ENCODE measurements around the gene CREG2. TPM values are rescaled to one million over a fixed set of nuclear protein-coding genes. Genes with fewer than 3 reads are reported as not detected.

The CREG2 gene
- total and polyA plus RNA-seq, 2 donors (not counting 1 experiment from before 2014, with no cell fraction given): 0.10 TPM; not detected in 1

DNA sequence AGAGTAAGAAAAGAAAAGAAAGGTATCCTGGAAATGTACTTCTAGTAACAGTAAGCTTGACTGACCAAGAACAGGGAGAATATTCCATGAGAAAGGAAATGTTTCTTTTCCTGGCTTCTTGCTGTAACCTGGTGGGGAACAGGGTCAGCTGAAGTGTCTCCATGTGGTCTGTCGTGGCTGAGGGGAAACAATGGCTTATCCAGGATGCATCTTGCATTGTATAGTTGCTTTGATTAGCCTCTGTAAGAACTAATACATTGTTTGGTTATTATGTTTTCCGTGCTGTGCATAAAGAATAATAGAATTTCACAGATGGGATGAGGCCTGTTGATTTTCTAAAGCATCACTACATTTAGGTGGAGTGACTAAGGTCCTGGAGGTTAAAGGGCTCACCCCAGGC, 4.9 kb downstream of the CREG2 start:
- Mint-ChIP-seq H3K27me3 (peaks cover 36% of the 10 kb centered on the region), H3K27ac (no peak overlapping the region), H3K4me1 (peaks cover 7% of the 10 kb centered on the region), H3K4me3 (no peak overlapping the region), H3K9me3 (ENCODE audit: insufficient read depth) (no peaks in the 10 kb centered on the region)
- Histone ChIP-seq H4K20me1 (ENCODE audit: control insufficient read depth, insufficient read depth, low read length, poor library complexity, severe bottlenecking) (no peaks in the 10 kb centered on the region), H3K4me1 (ENCODE audit: control insufficient read depth in 2 of 2, insufficient read depth in 2 of 2, low read length in 2 of 2) (peaks cover 7 to 9% of the 10 kb centered on the region in 2 donors), H3K4me2 (replicated peaks; ENCODE audit: low read depth, low read length, poor library complexity, severe bottlenecking) (no peak overlapping the region), H3K9me3 (ENCODE audit: control extremely low read depth in 1 of 3, control insufficient read depth in 2 of 3, insufficient read depth in 1 of 3, low read length in 2 of 3) (peaks cover 0 to 4% (median 0%) of the 10 kb centered on the region in 3 donors), H3K4me3 (ENCODE audit: control extremely low read depth in 1 of 5, extremely low read depth in 1 of 5, insufficient read depth in 1 of 5, low read depth in 2 of 5, low read length in 4 of 5) (no peak overlapping the region), H3K27ac (ENCODE audit: low read length in 2 of 2) (no peak overlapping the region), H3K79me2 (ENCODE audit: control insufficient read depth, insufficient read depth, low read length) (no peaks in the 10 kb centered on the region), H3K27me3 (replicated peaks in 1 of 4; ENCODE audit: control extremely low read depth in 1 of 4, control insufficient read depth in 3 of 4, insufficient read depth in 4 of 4, low read length in 3 of 4) (peaks cover 0 to 20% (median 11%) of the 10 kb centered on the region in 4 experiments), H2AFZ (ENCODE audit: insufficient read depth, low read depth, low read length, poor library complexity, severe bottlenecking) (no peak overlapping the region), H3K9ac (ENCODE audit: low read length) (no peak overlapping the region), H3K36me3 (replicated peaks in 1 of 2; ENCODE audit: control extremely low read depth in 1 of 2, control insufficient read depth in 1 of 2, extremely low read depth in 1 of 2, insufficient read depth in 2 of 2, low read length in 1 of 2) (no peaks in the 10 kb centered on the region)
- POLR2A ChIA-PET: interaction anchor here (0.7 kb wide), 1 partner anchor 11 kb away, joined by 4 read pairs; no protein-coding TSS in a partner anchor
- CTCF ChIA-PET: interaction anchor here (0.6 to 0.7 kb wide), 2 partner anchors 40 to 63 kb away, joined by 3 read pairs; no protein-coding TSS in a partner anchor
- ATAC-seq (ENCODE audit: low read depth) (no peak), DNase-seq (no peak)
- WGBS (ENCODE audit: insufficient coverage): no CpG with 5 or more reads among the region's 2 CpGs
- TF ChIP-seq, protein P1, sequence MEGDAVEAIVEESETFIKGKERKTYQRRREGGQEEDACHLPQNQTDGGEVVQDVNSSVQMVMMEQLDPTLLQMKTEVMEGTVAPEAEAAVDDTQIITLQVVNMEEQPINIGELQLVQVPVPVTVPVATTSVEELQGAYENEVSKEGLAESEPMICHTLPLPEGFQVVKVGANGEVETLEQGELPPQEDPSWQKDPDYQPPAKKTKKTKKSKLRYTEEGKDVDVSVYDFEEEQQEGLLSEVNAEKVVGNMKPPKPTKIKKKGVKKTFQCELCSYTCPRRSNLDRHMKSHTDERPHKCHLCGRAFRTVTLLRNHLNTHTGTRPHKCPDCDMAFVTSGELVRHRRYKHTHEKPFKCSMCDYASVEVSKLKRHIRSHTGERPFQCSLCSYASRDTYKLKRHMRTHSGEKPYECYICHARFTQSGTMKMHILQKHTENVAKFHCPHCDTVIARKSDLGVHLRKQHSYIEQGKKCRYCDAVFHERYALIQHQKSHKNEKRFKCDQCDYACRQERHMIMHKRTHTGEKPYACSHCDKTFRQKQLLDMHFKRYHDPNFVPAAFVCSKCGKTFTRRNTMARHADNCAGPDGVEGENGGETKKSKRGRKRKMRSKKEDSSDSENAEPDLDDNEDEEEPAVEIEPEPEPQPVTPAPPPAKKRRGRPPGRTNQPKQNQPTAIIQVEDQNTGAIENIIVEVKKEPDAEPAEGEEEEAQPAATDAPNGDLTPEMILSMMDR (IDR thresholded peaks at IDR 0.05): no peak
- TF ChIP-seq EZH2 (IDR thresholded peaks at IDR 0.05; ENCODE audit: borderline replicate concordance, insufficient read depth, low read depth, low read length, poor library complexity, severe bottlenecking): no peak
- intact Hi-C loops (cut with micrococcal nuclease): no loop called here

DNA sequence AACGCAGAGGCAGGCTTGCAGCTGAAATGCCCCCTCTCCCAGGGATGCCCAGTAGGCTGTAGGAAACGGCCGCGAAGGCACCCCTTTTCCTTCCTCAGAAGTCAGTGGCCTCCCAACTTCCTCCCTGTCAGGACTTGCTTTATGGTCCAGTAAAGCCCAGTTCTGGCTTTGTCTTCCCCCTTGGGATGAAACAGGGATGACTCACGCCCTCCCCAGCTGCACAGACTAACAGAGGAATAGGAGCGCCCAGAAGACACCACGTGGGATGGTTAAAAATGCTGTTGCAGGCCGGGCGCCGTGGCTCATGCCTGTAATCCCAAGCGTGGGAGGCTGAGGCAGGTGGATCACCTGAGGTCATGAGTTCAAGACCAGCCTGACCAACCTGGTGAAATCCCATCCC, 6.9 kb downstream of the CREG2 start:
- no peak overlapping the region for H3K9ac ChIP-seq (ENCODE audit: low read length)
- peaks cover 0 to 6% (median 0%) of the 10 kb centered on the region in 4 experiments for H3K27me3 ChIP-seq (replicated peaks in 1 of 4; ENCODE audit: control extremely low read depth in 1 of 4, control insufficient read depth in 3 of 4, insufficient read depth in 4 of 4, low read length in 3 of 4)
- H3K79me2 ChIP-seq (ENCODE audit: control insufficient read depth, insufficient read depth, low read length): no peaks in the 10 kb centered on the region
- TF ChIP-seq EZH2 (IDR thresholded peaks at IDR 0.05; ENCODE audit: borderline replicate concordance, insufficient read depth, low read depth, low read length, poor library complexity, severe bottlenecking): no peak
- ATAC-seq (ENCODE audit: low read depth) (no peak), DNase-seq (no peak)
- no peak overlapping the region for H3K27ac Mint-ChIP-seq
- 85% methylated on average over 11 of the region's 11 CpGs for WGBS (ENCODE audit: insufficient coverage)
- H3K36me3 ChIP-seq (replicated peaks in 1 of 2; ENCODE audit: control extremely low read depth in 1 of 2, control insufficient read depth in 1 of 2, extremely low read depth in 1 of 2, insufficient read depth in 2 of 2, low read length in 1 of 2): no peaks in the 10 kb centered on the region
- H3K27me3 Mint-ChIP-seq: peaks cover 26% of the 10 kb centered on the region
- CTCF ChIA-PET: interaction anchor here (1.2 to 1.9 kb wide), 3 partner anchors 8 to 163 kb away, joined by 3 to 5 read pairs (median 3); no protein-coding TSS in a partner anchor
- no peak overlapping the region for H2AFZ ChIP-seq (ENCODE audit: insufficient read depth, low read depth, low read length, poor library complexity, severe bottlenecking)
- H3K9me3 ChIP-seq (ENCODE audit: control extremely low read depth in 1 of 3, control insufficient read depth in 2 of 3, insufficient read depth in 1 of 3, low read length in 2 of 3): no peaks in the 10 kb centered on the region
- H3K4me1 Mint-ChIP-seq: no peaks in the 10 kb centered on the region
- H3K9me3 Mint-ChIP-seq (ENCODE audit: insufficient read depth): no peaks in the 10 kb centered on the region
- H4K20me1 ChIP-seq (ENCODE audit: control insufficient read depth, insufficient read depth, low read length, poor library complexity, severe bottlenecking): no peaks in the 10 kb centered on the region
- H3K4me3 Mint-ChIP-seq: no peak overlapping the region
- POLR2A ChIA-PET: no interaction called here
- H3K4me3 ChIP-seq (ENCODE audit: control extremely low read depth in 1 of 5, extremely low read depth in 1 of 5, insufficient read depth in 1 of 5, low read depth in 2 of 5, low read length in 4 of 5): no peak overlapping the region
- H3K27ac ChIP-seq (ENCODE audit: low read length in 2 of 2): no peak overlapping the region
- no peaks in the 10 kb centered on the region for H3K4me1 ChIP-seq (ENCODE audit: control insufficient read depth in 2 of 2, insufficient read depth in 2 of 2, low read length in 2 of 2)
- no peak overlapping the region for H3K4me2 ChIP-seq (replicated peaks; ENCODE audit: low read depth, low read length, poor library complexity, severe bottlenecking)
- intact Hi-C loops (cut with micrococcal nuclease): no loop called here

All from B cell (primary cell).